Measurements from ENCODE around the gene PIGM.

DNA sequence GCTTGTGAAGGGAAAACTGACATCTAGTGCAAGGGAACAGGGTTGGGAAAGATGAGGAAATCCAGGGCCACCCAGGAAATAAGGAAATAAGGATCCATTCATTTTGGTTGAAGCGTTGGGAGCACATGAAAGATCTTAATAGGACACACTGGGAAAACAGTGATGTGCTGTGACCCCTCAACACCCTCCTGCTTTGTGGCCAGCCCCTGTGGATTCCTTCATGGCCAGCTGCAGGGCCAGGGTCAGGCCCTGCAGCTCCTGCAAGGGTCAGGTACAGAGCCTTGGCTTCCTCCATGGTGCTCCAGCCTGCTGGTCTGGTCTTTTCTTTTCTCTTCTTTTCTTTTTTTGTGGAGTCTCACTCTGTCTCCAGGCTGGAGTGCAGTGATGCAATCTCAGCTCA is 18.8 kb upstream of the PIGM start:
- TF ChIP-seq, protein P1, sequence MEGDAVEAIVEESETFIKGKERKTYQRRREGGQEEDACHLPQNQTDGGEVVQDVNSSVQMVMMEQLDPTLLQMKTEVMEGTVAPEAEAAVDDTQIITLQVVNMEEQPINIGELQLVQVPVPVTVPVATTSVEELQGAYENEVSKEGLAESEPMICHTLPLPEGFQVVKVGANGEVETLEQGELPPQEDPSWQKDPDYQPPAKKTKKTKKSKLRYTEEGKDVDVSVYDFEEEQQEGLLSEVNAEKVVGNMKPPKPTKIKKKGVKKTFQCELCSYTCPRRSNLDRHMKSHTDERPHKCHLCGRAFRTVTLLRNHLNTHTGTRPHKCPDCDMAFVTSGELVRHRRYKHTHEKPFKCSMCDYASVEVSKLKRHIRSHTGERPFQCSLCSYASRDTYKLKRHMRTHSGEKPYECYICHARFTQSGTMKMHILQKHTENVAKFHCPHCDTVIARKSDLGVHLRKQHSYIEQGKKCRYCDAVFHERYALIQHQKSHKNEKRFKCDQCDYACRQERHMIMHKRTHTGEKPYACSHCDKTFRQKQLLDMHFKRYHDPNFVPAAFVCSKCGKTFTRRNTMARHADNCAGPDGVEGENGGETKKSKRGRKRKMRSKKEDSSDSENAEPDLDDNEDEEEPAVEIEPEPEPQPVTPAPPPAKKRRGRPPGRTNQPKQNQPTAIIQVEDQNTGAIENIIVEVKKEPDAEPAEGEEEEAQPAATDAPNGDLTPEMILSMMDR (IDR thresholded peaks at IDR 0.05) = no peak
- TF ChIP-seq POLR2AphosphoS5 (IDR thresholded peaks at IDR 0.05) (no peak), POLR2A (IDR thresholded peaks at IDR 0.05) (no peak)

Measured in transverse colon (tissue), 4 donors.